ENCODE data around the gene BLVRB. TPM values are rescaled to one million over a fixed set of nuclear protein-coding genes. Genes with fewer than 3 reads are reported as not detected.

BLVRB gene
- total and polyA plus RNA-seq, 9 of the 15 experiments (the other 6 are each of a cell fraction or from before 2014, with no cell fraction given), result 81.1 to 749 (median 331) TPM

DNA sequence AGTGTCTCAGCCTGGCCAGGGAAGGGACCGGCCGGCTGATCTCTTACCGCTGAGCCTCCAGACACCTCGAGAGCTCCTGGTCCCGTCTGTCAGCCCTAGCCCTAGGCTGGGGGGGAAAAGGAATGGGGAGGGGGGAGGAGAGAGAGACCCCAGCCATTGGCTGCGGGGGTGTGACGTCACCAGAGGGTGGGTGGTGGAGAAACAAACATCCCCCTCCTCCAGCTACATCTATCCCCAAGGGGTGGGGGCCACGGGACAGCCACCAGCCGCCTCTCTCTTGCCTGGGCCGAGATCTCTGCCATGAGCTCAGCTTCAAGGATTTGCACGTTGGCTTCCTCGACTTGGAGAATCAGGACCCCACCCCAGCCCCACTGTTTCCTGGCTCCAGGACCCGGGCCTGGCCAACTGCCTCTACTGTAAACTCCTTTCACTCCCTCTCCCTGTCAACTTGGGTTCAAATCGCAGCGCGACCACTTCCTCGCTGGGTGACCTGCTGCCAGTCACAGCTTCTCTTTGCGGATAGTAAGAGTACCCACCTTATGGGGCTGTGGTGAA, 52.2 kb downstream of the BLVRB start, which contains the start of gene PRX (continued):
- TF ChIP-seq, protein P1, sequence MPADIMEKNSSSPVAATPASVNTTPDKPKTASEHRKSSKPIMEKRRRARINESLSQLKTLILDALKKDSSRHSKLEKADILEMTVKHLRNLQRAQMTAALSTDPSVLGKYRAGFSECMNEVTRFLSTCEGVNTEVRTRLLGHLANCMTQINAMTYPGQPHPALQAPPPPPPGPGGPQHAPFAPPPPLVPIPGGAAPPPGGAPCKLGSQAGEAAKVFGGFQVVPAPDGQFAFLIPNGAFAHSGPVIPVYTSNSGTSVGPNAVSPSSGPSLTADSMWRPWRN (IDR thresholded peaks at IDR 0.05; ENCODE audit: low read depth), result no peak
- TF ChIP-seq, protein P2, sequence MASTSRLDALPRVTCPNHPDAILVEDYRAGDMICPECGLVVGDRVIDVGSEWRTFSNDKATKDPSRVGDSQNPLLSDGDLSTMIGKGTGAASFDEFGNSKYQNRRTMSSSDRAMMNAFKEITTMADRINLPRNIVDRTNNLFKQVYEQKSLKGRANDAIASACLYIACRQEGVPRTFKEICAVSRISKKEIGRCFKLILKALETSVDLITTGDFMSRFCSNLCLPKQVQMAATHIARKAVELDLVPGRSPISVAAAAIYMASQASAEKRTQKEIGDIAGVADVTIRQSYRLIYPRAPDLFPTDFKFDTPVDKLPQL (IDR thresholded peaks at IDR 0.05; ENCODE audit: extremely low read depth, insufficient read length), result no peak
- TF ChIP-seq MIER1 (IDR thresholded peaks at IDR 0.05; ENCODE audit: low read depth) (no peak), CCNT2 (IDR thresholded peaks at IDR 0.05; ENCODE audit: borderline replicate concordance, extremely low read depth, insufficient read length, low read depth, low read length) (no peak), MTA1 (IDR thresholded peaks at IDR 0.05; ENCODE audit: borderline replicate concordance) (no peak), BCOR (IDR thresholded peaks at IDR 0.05) (no peak), ZNF140 (CRISPR knock-in tag; IDR thresholded peaks at IDR 0.05) (no peak), SNRNP70 (optimal IDR thresholded peaks at IDR 0.05; ENCODE audit: low read depth, low read length) (no peak), TGIF2 (CRISPR knock-in tag; IDR thresholded peaks at IDR 0.05) (no peak), CXXC5 (CRISPR knock-in tag; IDR thresholded peaks at IDR 0.05) (no peak), ZNF408 (CRISPR knock-in tag; IDR thresholded peaks at IDR 0.05; ENCODE audit: low read depth) (no peak), ZNF232 (CRISPR knock-in tag; IDR thresholded peaks at IDR 0.05) (no peak), L3MBTL2 (IDR thresholded peaks at IDR 0.05) (no peak), SAP30 (IDR thresholded peaks at IDR 0.05; ENCODE audit: borderline replicate concordance, insufficient read depth, low read depth, low read length, poor library complexity, severe bottlenecking) (no peak), CTBP1 (IDR thresholded peaks at IDR 0.05; ENCODE audit: borderline replicate concordance) (no peak), SIN3A (IDR thresholded peaks at IDR 0.05; ENCODE audit: borderline replicate concordance in 2 of 2, control insufficient read depth in 1 of 2, low read depth in 2 of 2, low read length in 2 of 2) (no peak), XRCC3 (IDR thresholded peaks at IDR 0.05) (no peak)
- TF ChIP-seq, protein P3, sequence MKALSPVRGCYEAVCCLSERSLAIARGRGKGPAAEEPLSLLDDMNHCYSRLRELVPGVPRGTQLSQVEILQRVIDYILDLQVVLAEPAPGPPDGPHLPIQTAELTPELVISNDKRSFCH (CRISPR knock-in tag; IDR thresholded peaks at IDR 0.05), result no peak
- TF ChIP-seq, protein P3 (tag; IDR thresholded peaks at IDR 0.05), result no peak
- TF ChIP-seq, protein P4, sequence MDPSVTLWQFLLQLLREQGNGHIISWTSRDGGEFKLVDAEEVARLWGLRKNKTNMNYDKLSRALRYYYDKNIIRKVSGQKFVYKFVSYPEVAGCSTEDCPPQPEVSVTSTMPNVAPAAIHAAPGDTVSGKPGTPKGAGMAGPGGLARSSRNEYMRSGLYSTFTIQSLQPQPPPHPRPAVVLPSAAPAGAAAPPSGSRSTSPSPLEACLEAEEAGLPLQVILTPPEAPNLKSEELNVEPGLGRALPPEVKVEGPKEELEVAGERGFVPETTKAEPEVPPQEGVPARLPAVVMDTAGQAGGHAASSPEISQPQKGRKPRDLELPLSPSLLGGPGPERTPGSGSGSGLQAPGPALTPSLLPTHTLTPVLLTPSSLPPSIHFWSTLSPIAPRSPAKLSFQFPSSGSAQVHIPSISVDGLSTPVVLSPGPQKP (CRISPR knock-in tag; IDR thresholded peaks at IDR 0.05), result no peak

All from K562 (cell line).